Caco-2 (cell line): Measurements from ENCODE around the gene MTIF2. TPM values are rescaled to one million over a fixed set of nuclear protein-coding genes. Genes with fewer than 3 reads are reported as not detected.
A peak's percentile ranks its signal among the peaks of the same experiment; 100 is the strongest.
"Not testable (repeated sequence)": the region's sequence is repeated elsewhere in the genome, so short reads cannot be mapped to it uniquely, and the experiment has no call there.

Source experiments
- BruUV-seq: library from RNA; stranded (reverse); fragments of 400-500 nt; replicated peaks from 2 replicates; lab custom pipeline; 2021; lab: Mats Ljungman, UMichigan
- CTCF ChIA-PET: fragments of 300-600 bp; sonication (Branson Sonifier 250); formaldehyde crosslinking; loops from one replicate; lab custom pipeline; 2022; ENCODE audit warnings: antibody characterized with exemption; lab: Charles Lee
- POLR2A ChIA-PET: fragments of 300-600 bp; sonication (Branson Sonifier 250); formaldehyde crosslinking; loops from one replicate; lab custom pipeline; 2022; ENCODE audit warnings: antibody characterized with exemption; lab: Charles Lee
- DNase-seq, 2 experiments: peaks; one replicate each; pipeline versions ENCODE4 v3.0.0 to v3.0.0-alpha.2; 2020 to 2022
- H3K27me3 ChIP-seq: replicated peaks from 2 replicates; pipeline ENCODE4 v1.6.0; 2011; ENCODE audit warnings: low read length; ENCODE audit not compliant: control insufficient read depth, insufficient read depth
- H3K36me3 ChIP-seq: 2 replicates; pipeline ENCODE4 v1.5.1; 2011; ENCODE audit warnings: low read length; ENCODE audit not compliant: control insufficient read depth, insufficient read depth
- H3K4me1 ChIP-seq: fragments of 250-450 bp; sonication (Bioruptor Pico); 2 replicates; pipeline ENCODE4 v1.5.1; 2020; ENCODE audit warnings: mild to moderate bottlenecking
- H3K4me3 ChIP-seq: 2 replicates; pipeline ENCODE4 v1.5.1; 2011; ENCODE audit warnings: low read depth, mild to moderate bottlenecking, control low read depth, low read length
- H3K9me3 ChIP-seq: fragments of 250-450 bp; sonication (Bioruptor Pico); 2 replicates; pipeline ENCODE4 v1.5.1; 2020; ENCODE audit warnings: mild to moderate bottlenecking, moderate library complexity
- H3K27ac Mint-ChIP-seq: one replicate; pipeline ENCODE4 v1.8.0; 2022; ENCODE audit warnings: mixed read lengths; ENCODE audit not compliant: unreplicated experiment
- H3K27me3 Mint-ChIP-seq: one replicate; pipeline ENCODE4 v1.8.0; 2022; ENCODE audit warnings: mixed read lengths; ENCODE audit not compliant: insufficient read depth, unreplicated experiment
- H3K36me3 Mint-ChIP-seq: one replicate; pipeline ENCODE4 v1.8.0; 2022; ENCODE audit warnings: mild to moderate bottlenecking, mixed read lengths; ENCODE audit not compliant: insufficient read depth, unreplicated experiment
- H3K4me1 Mint-ChIP-seq: one replicate; pipeline ENCODE4 v1.8.0; 2022; ENCODE audit warnings: low read depth, mixed read lengths; ENCODE audit not compliant: unreplicated experiment
- H3K4me3 Mint-ChIP-seq: one replicate; pipeline ENCODE4 v1.8.0; 2022; ENCODE audit warnings: mild to moderate bottlenecking, moderate library complexity, mixed read lengths; ENCODE audit not compliant: unreplicated experiment
- H3K9me3 Mint-ChIP-seq: one replicate; pipeline ENCODE4 v1.8.0; 2022; ENCODE audit warnings: mixed read lengths; ENCODE audit not compliant: unreplicated experiment
- CTCF ChIP-seq, 2 experiments: fragments of 200-600 bp in 1 of 2; IDR thresholded peaks; 1 replicate in 1 of 2; 2 replicates in 1 of 2; pipeline versions ENCODE4 v1.5.1 to v1.8.0; 2011 to 2022; ENCODE audit warnings: antibody characterized with exemption in 1 of 2, control low read depth in 1 of 2, inconsistent platforms in 1 of 2, low read depth in 1 of 2, low read length in 1 of 2, mild to moderate bottlenecking in 1 of 2, moderate library complexity in 1 of 2; ENCODE audit not compliant: insufficient read depth in 1 of 2, severe bottlenecking in 1 of 2, unreplicated experiment in 1 of 2
- intact Hi-C: fragments of 100-400 bp; cut with micrococcal nuclease; formaldehyde crosslinking; loops from one replicate; pipeline ENCODE4 v1.10.0; 2022; ENCODE audit not compliant: unreplicated experiment
- total RNA-seq: library from RNA; stranded (reverse); gene quantifications from 2 replicates; pipeline ENCODE4 v1.2.3, GENCODE V29; 2022

MTIF2 gene
- total RNA-seq, 1 experiment from 2014 or later, result 42.7 TPM

- no peaks in the 10 kb centered on the region for H3K4me1 Mint-ChIP-seq
- peaks cover 2% of the 10 kb centered on the region for H3K36me3 Mint-ChIP-seq
- no peaks in the 10 kb centered on the region for H3K27me3 Mint-ChIP-seq
- ChIA-PET CTCF (interaction anchor here (0.7 kb wide), 1 partner anchor 87 kb away, joined by 3 read pairs; no protein-coding TSS in a partner anchor), POLR2A (no interaction called here)
- no TSS peak for BruUV-seq
- Histone ChIP-seq H3K9me3 (no peaks in the 10 kb centered on the region), H3K27me3 (no peaks in the 10 kb centered on the region), H3K36me3 (no peaks in the 10 kb centered on the region), H3K4me1 (no peaks in the 10 kb centered on the region), H3K4me3 (no peak overlapping the region)
- intact Hi-C loops, result no loop called here
- H3K4me3 Mint-ChIP-seq, result no peak overlapping the region
- TF ChIP-seq CTCF (IDR thresholded peaks at IDR 0.05; ENCODE audit: insufficient read depth in 1 of 2, low read depth in 1 of 2, low read length in 1 of 2, severe bottlenecking in 1 of 2, unreplicated experiment in 1 of 2), result no peak
- no peak overlapping the region for H3K27ac Mint-ChIP-seq
- H3K9me3 Mint-ChIP-seq, result no peaks in the 10 kb centered on the region
- no peak for DNase-seq
Observed at GRCh38 chr2:55277310-55277709, 8.3 kb upstream of the MTIF2 start.

GRCh38 chr2:55274346-55274745 is 5.3 kb upstream of the MTIF2 start:
- H3K4me3 ChIP-seq, CTCF ChIA-PET, H3K27ac Mint-ChIP-seq, H3K4me3 Mint-ChIP-seq, H3K9me3 Mint-ChIP-seq, H3K4me1 ChIP-seq, H3K4me1 Mint-ChIP-seq, H3K36me3 ChIP-seq, H3K9me3 ChIP-seq, DNase-seq, BruUV-seq, H3K27me3 ChIP-seq, H3K36me3 Mint-ChIP-seq, H3K27me3 Mint-ChIP-seq, intact Hi-C loops, POLR2A ChIA-PET: not testable (repeated sequence)

GRCh38 chr2:55269645-55269990 is 587 bp upstream of the MTIF2 start:
- intact Hi-C loops, result loop anchor here (1.0 to 5.0 kb wide), 4 partner anchors 13 to 250 kb away; partner anchors contain the start of genes CFAP36, CLHC1 and RPS27A
- DNase-seq, result no peak
- no peaks in the 10 kb centered on the region for H3K9me3 Mint-ChIP-seq
- H3K27ac Mint-ChIP-seq, result peak overlapping the region; percentile 95
- no peak for TF ChIP-seq CTCF (IDR thresholded peaks at IDR 0.05; ENCODE audit: insufficient read depth in 1 of 2, low read depth in 1 of 2, low read length in 1 of 2, severe bottlenecking in 1 of 2, unreplicated experiment in 1 of 2)
- Histone ChIP-seq H3K4me3 (peak overlapping the region; percentile 52), H3K9me3 (no peaks in the 10 kb centered on the region), H3K36me3 (no peaks in the 10 kb centered on the region), H3K4me1 (peaks cover 5% of the 10 kb centered on the region; the same call in 1 of the 2 replicates), H3K27me3 (no peaks in the 10 kb centered on the region)
- H3K36me3 Mint-ChIP-seq, result no peaks in the 10 kb centered on the region
- TSS peak; percentile 92 for BruUV-seq
- POLR2A ChIA-PET, result no interaction called here
- H3K4me1 Mint-ChIP-seq, result peaks cover 7% of the 10 kb centered on the region
- CTCF ChIA-PET, result interaction anchor here (0.9 kb wide), 1 partner anchor 219 kb away, joined by 3 read pairs; the partner anchor contains the start of gene RTN4
- no peaks in the 10 kb centered on the region for H3K27me3 Mint-ChIP-seq
- H3K4me3 Mint-ChIP-seq, result peak overlapping the region; percentile 87
